Measurements from ENCODE around the gene SH3GL1. TPM values are rescaled to one million over a fixed set of nuclear protein-coding genes. Genes with fewer than 3 reads are reported as not detected.
A peak's percentile ranks its signal among the peaks of the same experiment; 100 is the strongest.

Gene SH3GL1
- total and polyA plus RNA-seq, 9 of the 15 experiments (the other 6 are each of a cell fraction or from before 2014, with no cell fraction given) = 1.7 to 75.3 (median 25.7) TPM

DNA sequence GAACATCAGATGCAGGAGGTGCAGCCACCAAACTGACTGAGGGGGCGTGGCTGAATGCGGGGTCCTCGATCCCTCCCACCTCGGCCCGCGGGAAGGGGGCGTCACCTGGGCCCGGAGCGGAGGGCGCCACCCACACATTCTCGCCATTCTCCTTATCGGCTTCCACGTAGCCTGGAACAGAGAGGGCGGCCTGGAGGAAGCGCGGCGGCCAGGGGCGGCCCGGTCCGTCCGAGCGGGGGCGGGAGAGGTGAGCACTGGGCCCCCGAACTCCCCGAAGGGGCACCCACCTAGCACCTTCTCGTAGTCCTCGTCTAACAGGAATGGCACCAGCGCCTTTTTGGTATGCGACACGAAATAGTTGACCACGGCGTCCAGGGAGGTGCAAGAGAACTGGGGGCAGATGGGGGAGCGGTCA lies 73.5 kb downstream of the SH3GL1 start (continued):
- TF ChIP-seq, protein P1, sequence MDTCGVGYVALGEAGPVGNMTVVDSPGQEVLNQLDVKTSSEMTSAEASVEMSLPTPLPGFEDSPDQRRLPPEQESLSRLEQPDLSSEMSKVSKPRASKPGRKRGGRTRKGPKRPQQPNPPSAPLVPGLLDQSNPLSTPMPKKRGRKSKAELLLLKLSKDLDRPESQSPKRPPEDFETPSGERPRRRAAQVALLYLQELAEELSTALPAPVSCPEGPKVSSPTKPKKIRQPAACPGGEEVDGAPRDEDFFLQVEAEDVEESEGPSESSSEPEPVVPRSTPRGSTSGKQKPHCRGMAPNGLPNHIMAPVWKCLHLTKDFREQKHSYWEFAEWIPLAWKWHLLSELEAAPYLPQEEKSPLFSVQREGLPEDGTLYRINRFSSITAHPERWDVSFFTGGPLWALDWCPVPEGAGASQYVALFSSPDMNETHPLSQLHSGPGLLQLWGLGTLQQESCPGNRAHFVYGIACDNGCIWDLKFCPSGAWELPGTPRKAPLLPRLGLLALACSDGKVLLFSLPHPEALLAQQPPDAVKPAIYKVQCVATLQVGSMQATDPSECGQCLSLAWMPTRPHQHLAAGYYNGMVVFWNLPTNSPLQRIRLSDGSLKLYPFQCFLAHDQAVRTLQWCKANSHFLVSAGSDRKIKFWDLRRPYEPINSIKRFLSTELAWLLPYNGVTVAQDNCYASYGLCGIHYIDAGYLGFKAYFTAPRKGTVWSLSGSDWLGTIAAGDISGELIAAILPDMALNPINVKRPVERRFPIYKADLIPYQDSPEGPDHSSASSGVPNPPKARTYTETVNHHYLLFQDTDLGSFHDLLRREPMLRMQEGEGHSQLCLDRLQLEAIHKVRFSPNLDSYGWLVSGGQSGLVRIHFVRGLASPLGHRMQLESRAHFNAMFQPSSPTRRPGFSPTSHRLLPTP (IDR thresholded peaks at IDR 0.05; ENCODE audit: borderline replicate concordance, extremely low read depth, insufficient read length) = no peak
- no peak for TF ChIP-seq TCF7L2 (IDR thresholded peaks at IDR 0.05; ENCODE audit: low read depth, low read length)
- TF ChIP-seq TCF3 (CRISPR knock-in tag; IDR thresholded peaks at IDR 0.05) = no peak
- no peak for TF ChIP-seq NFE2 (IDR thresholded peaks at IDR 0.05; ENCODE audit: low read depth)
- TF ChIP-seq SMARCE1 (IDR thresholded peaks at IDR 0.05) = 0 out of 2 replicates have a peak, but pooled peaks have one; percentile 20
- TF ChIP-seq NCOA1 (IDR thresholded peaks at IDR 0.05; ENCODE audit: low read depth) = no peak
- TF ChIP-seq, protein P2, sequence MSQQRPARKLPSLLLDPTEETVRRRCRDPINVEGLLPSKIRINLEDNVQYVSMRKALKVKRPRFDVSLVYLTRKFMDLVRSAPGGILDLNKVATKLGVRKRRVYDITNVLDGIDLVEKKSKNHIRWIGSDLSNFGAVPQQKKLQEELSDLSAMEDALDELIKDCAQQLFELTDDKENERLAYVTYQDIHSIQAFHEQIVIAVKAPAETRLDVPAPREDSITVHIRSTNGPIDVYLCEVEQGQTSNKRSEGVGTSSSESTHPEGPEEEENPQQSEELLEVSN (IDR thresholded peaks at IDR 0.05; ENCODE audit: borderline replicate concordance in 1 of 2, extremely low read depth in 1 of 2, insufficient read depth in 1 of 2, insufficient read length in 1 of 2, low read depth in 1 of 2, low read length in 1 of 2, poor library complexity in 1 of 2, severe bottlenecking in 1 of 2) = no peak
- no peak for TF ChIP-seq HOXB6 (CRISPR knock-in tag; IDR thresholded peaks at IDR 0.05; ENCODE audit: borderline replicate concordance)
- no peak for TF ChIP-seq ZNF212 (CRISPR knock-in tag; IDR thresholded peaks at IDR 0.05)
- TF ChIP-seq ZNF436 (CRISPR knock-in tag; IDR thresholded peaks at IDR 0.05) = no peak
- TF ChIP-seq NBN (IDR thresholded peaks at IDR 0.05; ENCODE audit: low read depth) = 0 out of 2 replicates have a peak, but pooled peaks have one; percentile 14
- peak; percentile 13 for TF ChIP-seq CCNT2 (IDR thresholded peaks at IDR 0.05; ENCODE audit: borderline replicate concordance, extremely low read depth, insufficient read length, low read depth, low read length)
- TF ChIP-seq, protein P3, sequence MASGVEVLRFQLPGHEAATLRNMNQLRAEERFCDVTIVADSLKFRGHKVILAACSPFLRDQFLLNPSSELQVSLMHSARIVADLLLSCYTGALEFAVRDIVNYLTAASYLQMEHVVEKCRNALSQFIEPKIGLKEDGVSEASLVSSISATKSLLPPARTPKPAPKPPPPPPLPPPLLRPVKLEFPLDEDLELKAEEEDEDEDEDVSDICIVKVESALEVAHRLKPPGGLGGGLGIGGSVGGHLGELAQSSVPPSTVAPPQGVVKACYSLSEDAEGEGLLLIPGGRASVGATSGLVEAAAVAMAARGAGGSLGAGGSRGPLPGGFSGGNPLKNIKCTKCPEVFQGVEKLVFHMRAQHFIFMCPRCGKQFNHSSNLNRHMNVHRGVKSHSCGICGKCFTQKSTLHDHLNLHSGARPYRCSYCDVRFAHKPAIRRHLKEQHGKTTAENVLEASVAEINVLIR (CRISPR knock-in tag; IDR thresholded peaks at IDR 0.05) = no peak
- TF ChIP-seq CXXC5 (CRISPR knock-in tag; IDR thresholded peaks at IDR 0.05) = peak; percentile 63
- no peak for TF ChIP-seq BRD4 (IDR thresholded peaks at IDR 0.05)
- TF ChIP-seq ZNF134 (CRISPR knock-in tag; conservative IDR thresholded peaks at IDR 0.05) = no peak
- TF ChIP-seq, protein P4, sequence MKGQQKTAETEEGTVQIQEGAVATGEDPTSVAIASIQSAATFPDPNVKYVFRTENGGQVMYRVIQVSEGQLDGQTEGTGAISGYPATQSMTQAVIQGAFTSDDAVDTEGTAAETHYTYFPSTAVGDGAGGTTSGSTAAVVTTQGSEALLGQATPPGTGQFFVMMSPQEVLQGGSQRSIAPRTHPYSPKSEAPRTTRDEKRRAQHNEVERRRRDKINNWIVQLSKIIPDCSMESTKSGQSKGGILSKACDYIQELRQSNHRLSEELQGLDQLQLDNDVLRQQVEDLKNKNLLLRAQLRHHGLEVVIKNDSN (CRISPR knock-in tag; IDR thresholded peaks at IDR 0.05) = no peak
- TF ChIP-seq CEBPB (tag; IDR thresholded peaks at IDR 0.05) = no peak
- TF ChIP-seq POLR2AphosphoS2 (IDR thresholded peaks at IDR 0.05; ENCODE audit: low read length) = no peak
- no peak for TF ChIP-seq ZNF57 (CRISPR knock-in tag; IDR thresholded peaks at IDR 0.05)
- TF ChIP-seq SIRT6 (IDR thresholded peaks at IDR 0.05; ENCODE audit: low read depth, low read length) = no peak
- no peak for TF ChIP-seq L3MBTL2 (IDR thresholded peaks at IDR 0.05)
- no peak; the same call in 1 of the 2 replicates for TF ChIP-seq DPF2 (IDR thresholded peaks at IDR 0.05)
- TF ChIP-seq, protein P5, sequence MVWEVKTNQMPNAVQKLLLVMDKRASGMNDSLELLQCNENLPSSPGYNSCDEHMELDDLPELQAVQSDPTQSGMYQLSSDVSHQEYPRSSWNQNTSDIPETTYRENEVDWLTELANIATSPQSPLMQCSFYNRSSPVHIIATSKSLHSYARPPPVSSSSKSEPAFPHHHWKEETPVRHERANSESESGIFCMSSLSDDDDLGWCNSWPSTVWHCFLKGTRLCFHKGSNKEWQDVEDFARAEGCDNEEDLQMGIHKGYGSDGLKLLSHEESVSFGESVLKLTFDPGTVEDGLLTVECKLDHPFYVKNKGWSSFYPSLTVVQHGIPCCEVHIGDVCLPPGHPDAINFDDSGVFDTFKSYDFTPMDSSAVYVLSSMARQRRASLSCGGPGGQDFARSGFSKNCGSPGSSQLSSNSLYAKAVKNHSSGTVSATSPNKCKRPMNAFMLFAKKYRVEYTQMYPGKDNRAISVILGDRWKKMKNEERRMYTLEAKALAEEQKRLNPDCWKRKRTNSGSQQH (CRISPR knock-in tag; IDR thresholded peaks at IDR 0.05) = no peak

Measured in K562 (cell line).